Stimulated activated CD8-positive, alpha-beta memory T cell treated with anti-CD3 and anti-CD28 coated beads, Interleukin-7, amount 100 ng/mL, for 4 hours (primary cell): ENCODE results near the gene NUTF2.
"Not testable (repeated sequence)": the region's sequence is repeated elsewhere in the genome, so short reads cannot be mapped to it uniquely, and the experiment has no call there.

Experiments used
- DNase-seq, 2 donors: peaks; one replicate each; pipeline ENCODE4 v3.0.0-alpha.2; 2020; ENCODE audit warnings: low read depth in 2 of 2

NUTF2 gene

DNA sequence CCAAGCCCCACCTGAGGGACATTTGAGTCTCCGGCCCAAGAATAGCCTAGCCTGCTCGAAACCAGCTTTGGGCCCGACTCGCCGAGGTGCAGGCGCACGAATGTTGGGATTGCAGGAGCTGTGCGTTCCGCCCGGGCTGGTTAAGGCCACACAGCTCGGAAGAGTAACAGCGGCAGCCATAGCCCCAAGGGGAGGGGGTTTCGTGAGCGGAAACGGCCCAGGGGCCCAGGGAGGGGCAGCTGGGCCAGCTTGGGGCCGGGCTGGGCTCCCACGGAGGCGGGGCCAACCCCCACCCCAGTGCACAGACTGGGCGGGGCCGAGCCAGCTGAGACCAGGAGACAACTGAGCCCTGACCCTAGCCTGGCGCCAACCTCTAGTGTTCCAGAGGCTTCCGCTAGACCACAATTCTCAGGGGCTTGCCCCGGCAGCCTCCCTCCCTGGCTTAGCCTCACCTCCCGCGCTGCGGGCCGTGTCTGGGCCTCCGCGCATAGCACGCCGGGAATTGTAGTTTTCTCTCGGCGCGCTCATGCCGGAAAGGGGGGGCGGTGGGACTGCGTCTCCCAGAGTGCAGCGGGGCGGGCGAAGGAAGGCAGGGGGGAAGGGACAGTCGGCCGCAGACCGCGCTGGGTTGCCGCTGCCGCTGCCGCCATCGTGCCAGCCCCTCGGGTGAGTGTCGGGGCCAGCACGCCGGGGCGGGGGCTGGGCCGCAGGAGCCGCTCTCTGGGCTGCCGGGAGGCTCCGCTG lies at the start of gene NUTF2:
Gene NUTF2, plus strand, starts transcription at position 614 of the 744 bp plus-strand sequence. CDS start 18,198 bp downstream, outside the sequence.
- peak; percentile 90 to 93 for DNase-seq

- DNase-seq, result no peak
These were observed 46.3 kb upstream of the NUTF2 start for GRCh38 chr16:67800338-67800926.

- DNase-seq, result no peak
These were observed 45.5 kb upstream of the NUTF2 start for GRCh38 chr16:67801241-67801640.

GRCh38 chr16:67801883-67802282 lies 44.9 kb upstream of the NUTF2 start:
- DNase-seq, result no peak

DNA sequence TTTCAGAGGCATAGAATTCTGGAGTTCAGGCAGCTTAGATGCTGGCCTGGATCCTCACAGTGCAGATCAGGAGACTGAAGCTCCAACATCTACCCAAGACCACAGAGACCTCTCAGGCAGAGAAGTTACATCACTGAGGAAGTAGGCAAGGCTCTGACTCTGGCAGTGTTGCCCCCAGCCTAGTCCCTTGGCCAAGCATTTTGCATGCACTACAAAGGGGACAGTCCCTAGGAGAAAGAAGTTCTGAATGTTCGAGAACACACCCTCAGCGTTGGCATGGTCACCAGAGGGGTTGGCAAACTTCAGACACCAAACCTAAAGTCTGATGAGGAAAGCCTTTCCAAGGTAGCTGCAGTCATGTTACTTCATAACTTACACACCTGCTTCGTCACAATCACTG lies 42.8 kb upstream of the NUTF2 start:
- no peak for DNase-seq

- DNase-seq, result no peak
These were observed 41.7 kb upstream of the NUTF2 start for GRCh38 chr16:67804853-67805542.

GRCh38 chr16:67805718-67806427 lies 40.9 kb upstream of the NUTF2 start:
- DNase-seq, result no peak

GRCh38 chr16:67806428-67807147 lies 40.1 kb upstream of the NUTF2 start, which contains the start of the genes RANBP10 and TSNAXIP1:
Gene RANBP10, minus strand, starts transcription at chr16:67806560. Its CDS starts 24 bp downstream, at chr16:67806536.
Gene TSNAXIP1, plus strand, starts transcription at chr16:67806889. Its CDS starts 261 bp downstream, at chr16:67807150.
- DNase-seq, result peak; percentile 95 to 96

GRCh38 chr16:67807148-67807682 lies 39.5 kb upstream of the NUTF2 start:
- DNase-seq, result no peak

DNA sequence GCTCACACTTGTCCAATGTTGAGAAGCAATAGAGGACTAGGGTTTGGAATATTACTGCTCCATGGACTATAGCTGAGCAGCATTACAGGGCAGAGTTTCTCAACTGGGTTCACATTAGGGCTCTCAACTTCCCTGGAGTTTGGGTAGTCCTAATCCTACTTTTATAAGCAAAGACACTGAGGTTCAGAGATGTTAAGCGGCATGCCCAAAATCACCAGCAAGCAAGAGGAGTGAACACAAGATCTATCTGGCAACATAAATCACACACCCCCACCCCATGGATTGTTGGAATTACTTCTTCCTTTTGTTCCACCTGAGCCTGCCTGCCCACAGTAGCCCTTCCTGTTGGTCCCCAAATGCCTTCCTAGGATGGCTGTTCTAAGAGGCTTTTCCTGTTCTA lies 34.8 kb upstream of the NUTF2 start:
- no peak for DNase-seq

DNA sequence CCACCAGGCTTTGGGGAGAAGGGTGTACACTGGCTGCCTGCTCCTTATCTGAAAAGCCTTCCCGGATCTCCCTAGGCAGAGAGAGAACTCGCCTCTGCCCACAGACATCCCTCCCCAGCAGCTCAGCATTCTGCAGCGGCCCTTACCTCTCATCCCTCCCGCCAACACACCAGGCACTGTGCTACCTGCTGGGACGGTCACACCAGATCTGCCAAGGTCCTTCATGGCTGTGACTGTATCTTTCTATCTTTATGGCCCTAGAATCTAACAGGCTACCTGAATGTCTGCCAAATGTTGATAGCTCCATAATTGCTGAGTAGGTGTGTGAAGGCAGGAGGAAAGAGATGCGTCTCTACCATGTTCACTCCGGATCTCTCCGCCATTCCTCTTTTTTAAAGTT lies 32.2 kb upstream of the NUTF2 start:
- DNase-seq, result no peak

DNA sequence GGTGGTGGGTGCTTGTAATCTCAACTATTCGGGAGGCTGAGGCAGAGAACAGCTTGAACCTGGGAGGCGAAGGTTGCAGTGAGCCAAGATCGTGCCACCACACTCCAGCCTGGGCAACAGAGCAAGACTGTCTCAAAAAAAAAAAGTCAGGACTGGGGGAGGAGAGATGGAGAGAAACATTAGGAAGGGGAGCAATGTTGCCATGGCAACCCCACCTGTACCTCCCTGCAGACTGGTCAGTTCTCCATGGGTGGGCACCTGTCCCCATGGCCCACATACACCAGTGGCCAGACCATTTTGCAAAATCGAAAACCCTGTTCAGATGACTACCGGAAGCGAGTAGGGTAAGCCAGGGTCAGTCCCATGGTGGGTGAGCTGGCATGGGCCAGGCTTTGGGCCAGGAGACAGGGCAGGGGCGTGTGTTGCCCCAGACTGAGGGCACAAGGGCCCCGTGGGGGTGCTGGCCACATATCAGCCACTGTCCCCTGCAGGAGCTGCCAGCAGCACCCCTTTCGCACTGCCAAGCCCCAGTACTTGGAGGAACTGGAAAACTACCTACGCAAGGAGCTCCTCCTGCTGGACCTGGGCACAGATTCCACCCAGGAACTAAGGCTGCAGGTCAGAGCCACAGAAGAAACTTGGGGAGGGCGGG lies 26.0 kb upstream of the NUTF2 start:
- no peak for DNase-seq

GRCh38 chr16:67822511-67822910 lies 24.2 kb upstream of the NUTF2 start:
- DNase-seq, result no peak

- no peak for DNase-seq
These were observed 21.6 kb upstream of the NUTF2 start for GRCh38 chr16:67825119-67825518.

GRCh38 chr16:67825906-67826305 lies 20.8 kb upstream of the NUTF2 start:
- DNase-seq, result no peak

DNA sequence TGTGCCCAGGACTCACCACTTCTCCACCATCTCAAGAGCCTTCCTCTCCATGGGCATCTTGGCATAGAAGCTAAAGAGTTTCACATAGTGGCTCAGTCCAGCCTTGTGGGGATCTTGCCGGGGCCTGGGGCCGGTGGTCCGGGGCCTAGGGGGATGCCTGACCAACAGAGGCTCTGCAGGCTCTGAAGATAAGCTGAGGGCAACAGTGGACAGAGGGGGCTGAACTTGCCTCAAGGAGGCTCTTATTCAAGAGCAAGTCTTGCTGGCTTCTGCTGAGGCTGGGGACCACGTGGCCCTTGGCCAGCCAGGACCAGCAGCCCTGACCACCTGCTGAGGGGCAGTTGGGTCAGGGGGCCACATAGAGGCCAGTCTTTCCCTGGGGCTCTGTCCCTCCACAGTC lies 18.1 kb upstream of the NUTF2 start:
- DNase-seq, result no peak

GRCh38 chr16:67833030-67833414 lies 13.7 kb upstream of the NUTF2 start:
- no peak for DNase-seq

GRCh38 chr16:67833415-67834241 lies 13.1 kb upstream of the NUTF2 start:
- DNase-seq, result peak; percentile 82 to 85

DNA sequence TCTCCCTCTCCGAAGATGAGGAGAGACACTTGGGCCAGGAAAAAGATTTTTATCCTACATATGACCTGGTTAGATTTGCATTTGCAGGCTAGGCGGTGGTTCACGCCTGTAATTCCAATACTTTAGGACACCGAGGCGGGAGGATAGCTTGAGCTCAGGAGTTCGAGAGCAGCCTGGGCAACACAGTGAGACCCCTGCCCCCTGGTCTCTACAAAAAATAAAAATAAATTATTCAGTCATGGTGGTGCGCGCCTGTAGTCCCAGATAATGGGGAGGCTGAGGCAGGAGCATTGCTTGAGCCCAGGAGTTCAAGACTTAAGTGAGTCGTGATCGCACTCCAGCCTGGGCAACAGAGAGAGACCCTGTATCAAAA lies 12.5 kb upstream of the NUTF2 start:
- DNase-seq, result no peak

GRCh38 chr16:67837190-67837589 lies 9.5 kb upstream of the NUTF2 start:
- DNase-seq, result not testable (repeated sequence)
